KMS-11 (cell line): ENCODE measurements around the gene MRAP.

ENCODE experiments used
- H2AFZ ChIP-seq: fragments of 200-600 bp; sonication (generic); 2 replicates; pipeline ENCODE4 v1.6.1; 2016; ENCODE audit warnings: antibody characterized with exemption, mixed run types, low read depth
- H3K27ac ChIP-seq: fragments of 200-600 bp; sonication (generic); 2 replicates; pipeline ENCODE4 v1.6.1; 2016; ENCODE audit warnings: mild to moderate bottlenecking, mixed run types
- H3K27me3 ChIP-seq: fragments of 200-600 bp; sonication (generic); 2 replicates; pipeline ENCODE4 v1.6.1; 2017; ENCODE audit warnings: mild to moderate bottlenecking, low read depth, mixed run types, moderate library complexity; ENCODE audit not compliant: insufficient read depth
- H3K36me3 ChIP-seq: fragments of 200-600 bp; sonication (generic); 2 replicates; pipeline ENCODE4 v1.6.1; 2017; ENCODE audit warnings: mild to moderate bottlenecking, mixed run types; ENCODE audit not compliant: insufficient read depth
- H3K4me1 ChIP-seq: fragments of 200-600 bp; sonication (generic); 2 replicates; pipeline ENCODE4 v1.6.1; 2016; ENCODE audit warnings: mild to moderate bottlenecking, low read depth, mixed run types; ENCODE audit not compliant: poor library complexity, severe bottlenecking
- H3K4me2 ChIP-seq: fragments of 200-600 bp; sonication (generic); 2 replicates; pipeline ENCODE4 v1.7.0; 2016; ENCODE audit warnings: mild to moderate bottlenecking, mixed run types
- H3K4me3 ChIP-seq: fragments of 200-600 bp; sonication (generic); IDR thresholded peaks from 2 replicates; pipeline ENCODE4 v1.6.1; 2017; ENCODE audit warnings: low read depth, low read length, mixed read lengths; ENCODE audit not compliant: insufficient read depth
- H3K79me2 ChIP-seq: fragments of 200-600 bp; sonication (generic); 2 replicates; pipeline ENCODE4 v1.6.1; 2016; ENCODE audit warnings: low read depth, mixed run types; ENCODE audit not compliant: insufficient read depth
- H3K9ac ChIP-seq: fragments of 200-600 bp; sonication (generic); 2 replicates; pipeline ENCODE4 v1.6.1; 2016; ENCODE audit warnings: mild to moderate bottlenecking, mixed run types
- H4K20me1 ChIP-seq: fragments of 200-600 bp; sonication (generic); 2 replicates; pipeline ENCODE4 v1.6.1; 2016; ENCODE audit warnings: mild to moderate bottlenecking, mixed run types; ENCODE audit not compliant: insufficient read depth
- TF ChIP-seq, protein P1 (sequence below): fragments of 200-600 bp; sonication (generic); conservative IDR thresholded peaks from 2 replicates; pipeline ENCODE4 v1.6.1; 2017; ENCODE audit warnings: low read depth, mild to moderate bottlenecking, antibody characterized with exemption, low read length, moderate library complexity, mixed read lengths

Gene MRAP

GRCh38 chr21:32322676-32323075, 24.0 kb downstream of the MRAP start:
- Histone ChIP-seq H4K20me1 (no peaks in the 10 kb centered on the region), H3K27ac (no peak overlapping the region), H3K4me2 (no peak overlapping the region), H3K79me2 (no peaks in the 10 kb centered on the region), H3K36me3 (peaks cover 15% of the 10 kb centered on the region; the same call in 1 of the 2 replicates), H2AFZ (no peak overlapping the region), H3K4me1 (no peaks in the 10 kb centered on the region), H3K4me3 (no peak overlapping the region), H3K27me3 (no peaks in the 10 kb centered on the region), H3K9ac (no peak overlapping the region)
- TF ChIP-seq, protein P1, sequence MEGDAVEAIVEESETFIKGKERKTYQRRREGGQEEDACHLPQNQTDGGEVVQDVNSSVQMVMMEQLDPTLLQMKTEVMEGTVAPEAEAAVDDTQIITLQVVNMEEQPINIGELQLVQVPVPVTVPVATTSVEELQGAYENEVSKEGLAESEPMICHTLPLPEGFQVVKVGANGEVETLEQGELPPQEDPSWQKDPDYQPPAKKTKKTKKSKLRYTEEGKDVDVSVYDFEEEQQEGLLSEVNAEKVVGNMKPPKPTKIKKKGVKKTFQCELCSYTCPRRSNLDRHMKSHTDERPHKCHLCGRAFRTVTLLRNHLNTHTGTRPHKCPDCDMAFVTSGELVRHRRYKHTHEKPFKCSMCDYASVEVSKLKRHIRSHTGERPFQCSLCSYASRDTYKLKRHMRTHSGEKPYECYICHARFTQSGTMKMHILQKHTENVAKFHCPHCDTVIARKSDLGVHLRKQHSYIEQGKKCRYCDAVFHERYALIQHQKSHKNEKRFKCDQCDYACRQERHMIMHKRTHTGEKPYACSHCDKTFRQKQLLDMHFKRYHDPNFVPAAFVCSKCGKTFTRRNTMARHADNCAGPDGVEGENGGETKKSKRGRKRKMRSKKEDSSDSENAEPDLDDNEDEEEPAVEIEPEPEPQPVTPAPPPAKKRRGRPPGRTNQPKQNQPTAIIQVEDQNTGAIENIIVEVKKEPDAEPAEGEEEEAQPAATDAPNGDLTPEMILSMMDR: no peak

GRCh38 chr21:32325706-32326105, 27.1 kb downstream of the MRAP start:
- no peaks in the 10 kb centered on the region for H4K20me1 ChIP-seq
- TF ChIP-seq, protein P1: no peak
- H3K4me1 ChIP-seq: no peaks in the 10 kb centered on the region
- H3K27ac ChIP-seq: no peak overlapping the region
- H2AFZ ChIP-seq: no peak overlapping the region
- peaks cover 11% of the 10 kb centered on the region; the same call in 1 of the 2 replicates for H3K36me3 ChIP-seq
- no peak overlapping the region for H3K9ac ChIP-seq
- no peak overlapping the region for H3K4me2 ChIP-seq
- H3K4me3 ChIP-seq: no peak overlapping the region
- no peaks in the 10 kb centered on the region for H3K27me3 ChIP-seq
- no peaks in the 10 kb centered on the region for H3K79me2 ChIP-seq

- Histone ChIP-seq H3K4me2 (no peak overlapping the region), H3K27me3 (no peaks in the 10 kb centered on the region), H3K27ac (no peak overlapping the region), H3K36me3 (peaks cover 24% of the 10 kb centered on the region; the same call in 1 of the 2 replicates), H3K4me1 (no peaks in the 10 kb centered on the region), H3K79me2 (no peaks in the 10 kb centered on the region), H3K4me3 (no peak overlapping the region), H4K20me1 (no peaks in the 10 kb centered on the region), H3K9ac (no peak overlapping the region), H2AFZ (no peak overlapping the region)
- TF ChIP-seq, protein P1: no peak
These were observed 29.9 kb downstream of the MRAP start for GRCh38 chr21:32328595-32328994.

DNA sequence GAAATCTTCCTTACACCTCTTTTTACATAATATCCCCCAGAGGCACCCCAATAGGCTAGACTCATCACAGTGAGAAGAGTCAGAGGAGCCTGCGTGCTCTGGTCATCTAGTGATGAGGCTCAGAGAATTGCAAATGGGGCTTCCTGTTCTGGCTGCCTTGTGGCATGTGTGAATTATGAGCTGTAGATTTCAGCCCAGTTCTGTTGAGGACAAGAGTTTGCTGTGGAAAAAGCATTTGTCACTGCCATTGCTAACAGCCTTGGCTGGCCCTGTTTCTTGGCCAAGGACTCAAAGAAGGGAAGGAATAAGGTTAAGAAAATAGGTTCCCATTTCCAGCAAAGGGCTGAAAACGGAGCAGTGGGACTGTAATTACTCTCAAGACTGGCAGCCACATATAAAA, 30.7 kb downstream of the MRAP start:
- Histone ChIP-seq H2AFZ (no peak overlapping the region), H4K20me1 (no peaks in the 10 kb centered on the region), H3K27ac (no peak overlapping the region)

More for the DNA sequence above, 30.7 kb downstream of the MRAP start:
- Histone ChIP-seq H3K4me2 (no peak overlapping the region), H3K9ac (no peak overlapping the region), H3K79me2 (no peaks in the 10 kb centered on the region), H3K4me3 (no peak overlapping the region), H3K27me3 (no peaks in the 10 kb centered on the region), H3K4me1 (no peaks in the 10 kb centered on the region), H3K36me3 (peaks cover 18% of the 10 kb centered on the region; the same call in 1 of the 2 replicates)
- TF ChIP-seq, protein P1: no peak
